GM19238 (cell line): ENCODE data around the gene NUP160.
"Not testable (repeated sequence)": the region's sequence is repeated elsewhere in the genome, so short reads cannot be mapped to it uniquely, and the experiment has no call there.

ENCODE experiments used
- DNase-seq: peaks from one replicate; pipeline ENCODE4 v3.0.0; 2011; ENCODE audit warnings: low spot score; ENCODE audit not compliant: insufficient read length

NUP160 gene

DNA sequence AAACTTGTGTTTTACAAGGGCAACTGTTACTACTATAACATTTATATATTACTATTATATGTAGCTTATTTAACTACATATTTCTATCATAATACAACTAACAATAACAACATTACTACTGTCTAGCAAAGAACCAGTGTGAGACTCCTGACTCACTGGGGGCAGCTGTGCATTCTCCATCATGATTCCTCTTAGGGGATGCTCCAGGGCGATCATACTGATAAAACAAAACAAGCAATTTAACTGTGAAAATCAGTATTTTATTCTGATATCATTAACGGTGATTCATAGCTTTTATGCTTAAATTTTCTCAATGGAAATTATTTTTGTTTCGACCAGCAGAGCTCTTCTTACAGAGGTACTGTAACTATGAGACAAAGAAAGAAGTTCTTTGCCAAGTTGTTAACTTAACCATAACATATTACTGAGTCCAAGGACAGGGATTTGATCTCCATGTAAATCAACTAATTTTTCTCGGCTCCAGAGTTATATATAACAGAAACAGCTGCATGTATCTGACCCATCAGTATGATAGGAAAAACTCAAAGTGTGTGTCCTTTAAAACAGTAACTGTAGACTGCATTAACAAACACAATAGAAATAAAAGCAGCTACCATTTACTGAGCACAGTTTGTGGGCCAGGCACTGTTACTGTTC lies 56.2 kb downstream of the NUP160 start:
- DNase-seq: no peak

DNA sequence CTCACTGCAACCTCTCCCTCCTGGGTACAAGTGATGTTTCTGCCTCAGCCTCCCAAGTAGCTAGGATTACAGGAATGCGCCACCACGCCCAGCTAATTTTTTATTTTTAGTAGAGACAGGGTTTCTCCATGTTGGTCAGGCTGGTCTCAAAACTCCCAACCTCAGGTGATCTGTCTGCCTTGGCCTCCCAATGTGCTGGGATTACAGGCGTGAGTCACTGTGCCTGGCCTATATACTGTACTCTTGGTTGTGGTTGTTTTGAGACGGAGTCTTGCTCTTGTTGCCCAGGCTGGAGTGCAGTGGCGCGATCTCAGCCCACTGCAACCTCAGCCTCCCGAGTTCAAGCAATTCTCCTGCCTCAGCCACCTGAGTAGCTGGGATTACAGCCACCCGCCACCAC lies 58.1 kb downstream of the NUP160 start:
- DNase-seq: not testable (repeated sequence)

DNA sequence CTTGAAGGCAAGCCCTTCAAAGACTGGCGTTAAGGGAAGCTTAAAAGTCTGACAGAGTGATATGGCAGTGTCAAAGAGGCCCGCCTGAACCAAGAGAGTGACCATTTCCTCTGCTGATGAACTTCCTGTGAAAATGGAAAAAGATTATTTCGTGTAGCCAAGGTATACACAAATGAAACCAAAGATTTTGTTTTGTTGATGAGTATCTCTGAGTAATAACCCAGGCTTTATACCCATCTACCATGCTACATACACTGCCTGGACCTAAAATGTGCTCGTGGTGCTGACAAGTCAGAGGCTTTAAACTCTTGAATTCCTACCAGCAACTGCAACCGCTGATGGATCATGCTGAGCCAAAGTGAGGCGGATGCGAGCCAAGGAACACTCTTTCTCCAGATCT lies 60.0 kb downstream of the NUP160 start:
- no peak for DNase-seq

DNA sequence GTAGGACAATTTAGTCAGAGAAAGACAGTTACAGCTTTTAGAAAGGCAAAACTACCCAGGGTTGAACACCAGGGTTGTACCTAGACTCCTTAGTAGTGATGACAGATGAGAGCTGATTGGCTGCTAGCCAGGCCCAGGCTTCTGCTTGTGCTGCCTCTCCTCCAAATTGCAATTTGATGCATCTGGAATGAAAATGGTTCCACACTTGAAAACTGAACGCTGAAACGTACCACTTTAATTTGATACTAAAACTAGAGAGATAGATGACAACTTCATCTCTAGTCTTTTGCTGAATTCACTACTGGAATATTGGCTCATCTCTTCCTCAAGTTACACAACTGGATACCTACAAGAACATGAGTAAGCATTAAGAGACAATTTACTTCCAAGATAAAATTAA lies 61.8 kb downstream of the NUP160 start:
- DNase-seq: no peak

DNA sequence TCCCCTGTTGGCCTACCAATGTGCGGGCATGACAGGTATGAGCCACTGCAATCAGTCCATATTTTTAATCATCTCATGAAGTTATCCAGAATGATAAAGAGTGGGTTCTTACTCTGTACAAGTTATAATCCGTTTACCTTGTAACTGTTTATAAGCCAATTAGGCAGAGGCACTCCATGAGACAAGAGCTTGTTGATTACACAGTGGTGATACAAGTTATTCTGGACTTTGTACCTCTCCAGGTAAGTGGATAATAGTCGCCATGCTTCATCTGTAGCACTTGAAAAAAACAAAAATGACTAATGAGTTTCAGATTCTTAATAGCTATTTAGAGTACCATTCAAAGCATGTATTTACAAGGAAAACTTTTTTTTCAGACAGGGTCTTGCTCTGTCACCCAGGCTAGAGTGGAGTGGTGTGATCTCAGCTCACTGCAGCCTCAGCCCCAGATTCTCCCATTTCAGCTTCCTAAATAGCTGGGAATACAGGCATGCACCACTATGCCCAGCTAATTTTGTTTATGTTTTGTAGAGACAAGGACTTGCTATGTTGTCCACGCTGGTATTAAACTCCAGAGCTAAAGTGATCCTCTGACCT lies 63.3 kb downstream of the NUP160 start:
- no peak for DNase-seq

DNA sequence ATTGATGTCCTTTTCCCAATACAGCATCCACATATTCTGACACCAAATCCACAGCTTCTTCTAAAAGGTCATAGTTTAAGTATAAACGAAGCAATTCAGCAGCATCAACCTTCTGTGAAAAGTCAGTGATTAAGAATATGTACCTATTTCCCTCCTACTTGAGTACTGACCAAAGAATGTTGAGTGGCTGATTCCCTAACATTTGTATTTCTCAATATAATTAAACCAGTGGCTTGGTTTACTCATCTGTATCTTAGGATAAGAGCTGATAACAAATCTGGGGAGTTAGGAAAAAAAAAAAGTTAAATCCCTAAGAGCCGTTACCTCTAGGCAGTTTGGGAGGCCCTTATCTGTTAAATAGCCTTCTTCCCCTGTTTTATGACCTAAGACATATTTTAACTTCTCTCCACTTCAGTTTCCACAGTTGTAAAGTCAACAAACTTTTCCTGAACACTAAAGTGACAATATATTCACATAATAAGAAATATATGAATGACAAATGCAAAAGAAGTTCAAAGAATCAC lies 65.0 kb downstream of the NUP160 start:
- no peak for DNase-seq

DNA sequence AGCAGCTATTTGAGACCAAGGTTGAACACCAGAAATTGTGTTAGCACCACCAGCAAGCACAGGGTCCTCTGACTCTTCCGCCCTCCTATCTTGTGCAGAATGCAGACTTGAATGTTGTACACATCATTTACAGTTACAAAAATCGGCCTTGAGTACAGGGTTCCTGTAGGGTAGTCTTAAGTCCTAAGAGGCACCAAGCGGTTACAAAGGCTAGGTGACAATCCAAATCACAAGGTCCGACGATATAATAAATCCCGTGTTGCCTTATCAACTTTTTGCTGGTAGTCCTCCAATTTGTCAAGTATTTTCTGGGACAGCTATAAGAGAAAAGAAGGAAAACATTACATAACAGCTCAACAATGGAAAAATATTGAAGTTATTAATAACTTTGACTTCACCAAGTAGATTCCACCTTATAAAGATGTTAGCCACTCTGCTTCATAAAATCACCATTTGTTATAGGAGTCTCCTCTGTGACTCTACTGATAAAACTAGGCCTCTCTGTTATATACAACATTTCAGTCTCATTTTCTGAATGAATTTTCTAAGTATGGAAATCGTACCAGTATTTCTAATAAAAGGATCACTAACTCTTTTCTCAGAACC lies 69.2 kb downstream of the NUP160 start:
- DNase-seq: no peak

DNA sequence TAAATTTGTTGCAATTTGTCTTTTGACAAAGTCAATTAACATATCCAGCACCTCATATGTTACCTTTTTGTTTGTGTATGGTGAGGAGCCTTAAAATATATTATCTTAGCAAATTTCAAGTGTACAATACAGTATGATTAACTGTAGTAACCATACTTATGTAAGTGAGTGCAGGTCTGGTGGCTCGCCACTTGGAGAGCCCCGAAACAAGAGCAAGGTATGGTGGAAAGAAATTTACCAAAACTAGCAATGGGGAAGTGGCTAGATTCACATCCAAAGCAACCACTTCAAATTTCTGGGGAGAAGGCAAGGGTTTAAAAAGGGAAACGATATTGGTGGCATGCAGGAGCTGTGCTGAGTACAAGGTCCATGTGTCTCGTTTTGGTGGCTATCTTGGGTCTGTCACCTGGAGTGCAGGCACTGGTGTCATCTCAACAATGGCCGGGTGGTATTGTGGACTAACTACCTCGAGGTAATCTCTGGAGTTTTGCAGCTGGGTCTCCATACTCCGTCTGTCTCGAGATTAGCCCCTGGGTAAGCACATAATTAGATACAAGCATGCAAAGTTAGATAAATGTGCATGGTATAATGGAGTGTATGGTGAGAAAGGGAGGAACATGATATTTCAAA lies 72.8 kb downstream of the NUP160 start:
- no peak for DNase-seq

DNA sequence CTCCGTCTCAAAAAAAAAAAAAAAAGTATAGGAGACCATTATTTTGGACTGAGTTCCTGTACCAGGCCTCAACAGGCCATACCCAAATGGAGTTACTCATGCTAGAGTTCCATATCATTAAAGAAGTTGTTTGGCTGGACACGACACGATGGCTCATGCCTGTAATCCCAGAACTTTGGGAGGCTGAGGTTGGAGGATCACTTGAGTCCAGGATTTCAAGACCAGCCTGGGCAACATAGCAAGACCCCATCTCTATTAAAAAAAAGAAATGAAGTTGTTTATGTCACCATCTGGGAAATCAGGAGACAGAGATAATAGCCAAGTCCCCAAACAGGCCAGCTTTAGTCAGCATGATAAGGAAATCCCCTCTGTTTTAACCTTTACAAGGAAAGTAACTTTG lies 74.3 kb downstream of the NUP160 start:
- no peak for DNase-seq

DNA sequence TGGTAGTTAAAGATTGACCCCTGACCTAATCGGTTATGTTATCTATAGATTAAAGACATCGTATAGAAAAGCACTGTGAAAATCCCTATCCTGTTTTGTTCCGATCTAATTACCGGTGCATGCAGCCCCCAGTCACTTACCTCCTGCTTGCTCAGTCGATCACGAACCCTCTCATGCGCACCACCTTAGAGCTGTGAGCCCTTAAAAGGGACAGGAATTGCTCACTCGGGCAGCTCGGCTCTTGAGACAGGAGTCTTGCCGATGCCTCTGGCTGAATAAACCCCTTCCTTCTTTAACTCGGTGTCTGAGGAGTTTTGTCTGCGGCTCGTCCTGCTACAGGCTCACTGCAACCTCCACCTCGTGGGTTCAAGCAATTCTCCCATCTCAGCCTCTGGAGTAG lies 78.6 kb downstream of the NUP160 start:
- not testable (repeated sequence) for DNase-seq

DNA sequence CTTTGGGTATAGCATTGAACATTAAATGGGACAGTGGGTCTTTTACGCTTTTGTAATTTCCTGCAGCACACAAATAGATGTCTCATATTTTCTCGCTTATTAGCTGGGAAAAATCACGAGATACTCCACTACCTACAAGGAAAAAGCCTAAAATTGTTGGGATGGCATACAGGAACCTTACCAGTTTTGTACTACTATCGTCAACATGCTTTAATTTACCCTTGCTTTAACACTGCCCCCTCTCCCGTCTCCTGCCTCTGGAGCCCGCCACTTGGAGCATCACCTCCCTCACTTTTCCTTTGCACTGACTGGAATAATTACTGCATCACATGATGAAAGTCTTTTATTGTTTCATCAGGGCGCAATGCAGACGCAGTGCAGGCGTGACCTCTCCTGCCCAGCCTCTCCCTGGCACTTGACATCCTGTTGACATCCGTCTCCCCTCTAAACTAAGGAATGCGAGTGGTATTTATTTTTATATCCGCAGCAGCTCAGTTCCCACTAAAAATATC lies 80.0 kb downstream of the NUP160 start:
- no peak for DNase-seq

DNA sequence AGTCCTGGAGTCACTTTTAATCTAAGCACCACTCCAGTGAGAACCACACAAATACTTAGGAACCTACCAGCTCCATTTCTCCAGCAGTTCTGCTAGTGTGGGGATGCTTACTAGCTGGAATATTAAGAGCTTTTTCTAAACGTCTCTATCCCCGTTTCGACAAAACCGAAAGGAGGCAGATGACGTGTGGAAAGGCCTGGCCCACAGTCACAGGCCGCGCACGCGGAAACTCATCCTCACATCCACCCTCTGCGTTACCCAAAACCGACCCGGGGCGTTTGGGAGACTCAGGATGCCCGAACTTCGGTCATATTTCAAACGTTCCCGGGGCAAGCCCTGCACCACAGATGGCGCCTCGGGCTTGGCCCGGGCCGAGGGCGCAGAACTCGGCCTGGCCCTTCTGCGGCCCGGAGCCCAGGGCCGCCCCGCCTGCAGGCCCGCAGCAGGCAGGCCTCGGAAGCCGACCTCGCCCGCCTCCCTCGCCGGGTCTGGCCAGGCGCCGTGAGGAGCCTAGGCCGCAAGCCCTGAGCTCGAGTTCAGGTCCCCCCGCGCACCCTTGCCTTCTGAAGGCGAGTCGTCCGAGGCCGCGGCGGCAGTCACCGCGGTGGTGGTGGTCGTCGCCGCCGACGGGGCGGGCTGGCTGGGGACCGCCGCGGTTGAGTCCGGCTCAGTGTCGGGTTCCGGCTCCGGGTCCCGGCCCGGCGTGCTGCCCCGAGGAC lies 81.5 kb downstream of the NUP160 start:
- DNase-seq: peak; percentile 7

DNA sequence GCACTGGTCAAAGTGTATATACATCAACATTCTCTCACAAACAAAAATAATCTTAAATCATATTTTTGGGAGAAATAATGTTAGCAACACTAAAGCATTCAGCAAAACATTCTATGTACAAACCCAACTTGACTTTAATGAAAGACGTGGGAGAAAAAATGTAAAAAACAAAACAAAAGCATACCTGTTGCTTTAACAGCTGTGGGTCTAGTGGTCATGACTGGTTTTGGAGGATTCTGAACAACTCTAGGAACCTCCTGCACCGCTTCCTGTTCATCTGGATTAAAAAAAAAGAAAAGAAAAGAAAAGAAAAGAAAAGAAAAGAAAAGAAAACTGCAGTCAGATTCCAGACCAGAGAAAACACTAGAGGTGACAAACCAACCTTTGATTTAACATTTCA lies 83.1 kb downstream of the NUP160 start:
- DNase-seq: no peak

DNA sequence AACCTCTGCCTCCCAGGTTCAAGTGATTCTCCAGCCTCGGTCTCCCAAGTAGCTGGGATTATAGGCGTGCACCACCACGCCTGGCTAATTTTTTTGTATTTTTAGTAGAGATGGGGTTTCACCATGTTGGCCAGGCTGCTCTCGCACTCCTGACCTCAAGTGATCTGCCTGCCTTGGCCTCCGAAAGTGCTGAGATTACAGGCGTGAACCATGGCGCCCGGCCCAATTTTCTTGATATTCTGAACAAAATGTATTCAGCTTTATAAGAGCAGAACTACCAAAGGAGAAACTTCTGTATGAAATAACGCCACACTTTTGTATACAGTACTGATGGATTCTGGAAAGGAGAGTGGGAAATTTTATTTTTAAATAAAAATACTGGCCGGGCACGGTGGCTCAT lies 88.9 kb downstream of the NUP160 start:
- not testable (repeated sequence) for DNase-seq

DNA sequence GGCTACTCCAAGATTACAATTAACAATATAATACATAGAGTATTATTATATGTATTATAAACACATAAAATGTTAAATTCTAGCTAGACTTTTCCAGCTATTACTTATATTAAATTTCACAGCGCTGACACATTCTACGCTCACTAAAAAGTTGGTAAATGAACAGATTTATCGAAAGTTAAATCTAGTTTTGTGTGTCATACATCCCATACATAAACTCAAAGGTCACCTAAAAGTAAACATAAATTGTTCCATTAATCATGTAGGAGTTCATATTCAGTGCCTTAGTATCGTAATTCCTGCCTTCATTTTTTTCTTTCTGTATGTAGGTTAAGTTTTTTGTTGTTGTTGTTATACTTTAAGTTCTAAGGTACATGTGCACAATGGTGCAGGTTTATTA lies 91.9 kb downstream of the NUP160 start:
- no peak for DNase-seq

DNA sequence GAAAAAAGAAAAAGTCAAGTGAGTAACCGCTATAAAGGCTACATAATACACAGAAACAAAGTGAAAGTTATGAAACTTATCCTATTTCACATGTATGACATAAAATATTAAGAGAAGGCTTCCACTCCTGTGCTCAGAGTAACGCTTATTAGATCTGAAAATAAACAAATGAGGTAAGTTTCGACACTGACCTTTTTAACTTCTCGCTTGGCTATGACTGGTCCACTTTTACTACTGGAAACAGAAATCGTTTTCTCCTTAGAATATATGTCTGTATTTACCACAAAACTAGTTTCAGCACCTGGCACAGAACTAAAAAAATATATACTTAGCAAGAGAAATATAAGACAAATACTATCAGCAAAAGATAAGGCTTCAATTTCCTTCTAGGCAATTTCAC lies 97.4 kb downstream of the NUP160 start:
- DNase-seq: no peak

DNA sequence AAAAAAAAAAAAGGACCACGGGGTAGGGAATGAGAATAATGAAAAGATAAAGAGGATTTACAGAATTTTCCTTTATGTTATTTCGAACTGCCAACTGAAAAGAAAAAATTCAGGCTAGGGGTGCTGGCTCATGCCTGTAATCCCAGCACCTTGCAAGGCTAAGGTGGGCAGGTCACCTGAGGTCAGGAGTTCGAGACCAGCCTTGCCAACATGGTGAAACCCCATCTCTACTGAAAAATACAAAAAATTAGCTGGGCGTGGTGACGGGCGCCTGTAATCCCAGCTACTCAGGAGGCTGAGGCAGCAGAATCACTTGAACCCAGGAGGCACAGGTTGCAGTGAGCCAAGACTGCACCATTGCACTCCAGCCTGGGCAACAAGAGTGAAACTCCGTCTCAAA lies 105.7 kb downstream of the NUP160 start:
- DNase-seq: not testable (repeated sequence)

DNA sequence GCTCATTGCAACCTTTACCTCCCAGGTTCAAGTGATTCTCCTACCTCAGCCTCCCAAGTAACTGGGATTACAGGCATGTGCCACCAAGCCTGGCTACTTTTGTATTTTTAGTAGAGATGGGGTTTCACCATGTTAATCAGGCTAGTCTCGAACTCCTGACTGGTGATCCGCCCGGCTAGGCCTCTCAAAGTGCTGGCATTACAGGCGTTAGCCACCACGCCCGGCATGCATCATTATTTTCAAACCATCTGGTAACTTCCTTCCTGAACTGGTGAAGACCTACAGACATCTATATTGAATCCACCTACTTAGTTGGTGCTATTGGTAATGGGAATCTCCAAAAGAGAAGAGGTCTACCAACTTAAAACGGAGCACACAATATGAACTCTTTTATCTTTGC lies 110.3 kb downstream of the NUP160 start:
- not testable (repeated sequence) for DNase-seq

DNA sequence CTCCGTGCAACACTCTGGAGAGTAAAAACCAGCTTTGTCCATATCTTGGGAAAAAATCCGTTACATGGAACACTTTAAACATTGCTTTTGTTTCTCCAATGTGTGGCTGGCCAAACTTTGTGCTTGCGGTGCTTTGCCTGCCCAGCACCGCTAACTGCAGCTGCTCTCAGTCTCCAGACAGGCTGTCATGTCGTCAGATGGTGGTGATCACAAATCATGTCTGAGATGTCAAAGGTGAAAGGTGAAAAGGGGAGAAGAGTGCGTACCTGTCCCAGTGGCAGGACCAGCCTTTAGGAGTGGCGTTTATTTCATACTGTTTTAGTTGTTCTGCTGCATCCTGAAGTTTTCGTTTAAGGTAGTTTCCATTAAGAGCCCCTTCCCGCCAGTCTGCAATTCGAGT lies 115.9 kb downstream of the NUP160 start:
- no peak for DNase-seq

DNA sequence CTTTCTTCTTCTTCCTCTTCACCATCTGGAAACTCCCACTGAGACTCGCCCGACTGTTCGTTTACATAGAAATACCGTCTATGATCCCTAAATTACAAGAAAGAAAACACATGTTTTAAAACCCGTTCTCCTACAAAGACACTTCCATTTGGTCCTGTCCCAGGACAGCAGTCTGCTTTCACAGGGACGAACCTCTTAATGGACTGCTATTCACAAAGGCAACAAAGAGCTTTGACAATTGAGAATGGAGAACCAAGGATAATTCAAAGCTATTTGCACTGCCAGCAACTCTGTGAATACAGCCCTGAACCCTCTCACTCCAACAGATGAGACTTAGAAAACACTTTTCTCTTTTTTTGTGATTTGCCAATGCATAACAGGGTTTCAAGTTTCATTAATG lies 116.7 kb downstream of the NUP160 start:
- no peak for DNase-seq
